GM23338 (cell line): ENCODE results near the gene CDH12. TPM values are rescaled to one million over a fixed set of nuclear protein-coding genes. Genes with fewer than 3 reads are reported as not detected.

Experiments used
- ATAC-seq: fragments of 200-7000 bp; cut with Tn5 transposase; 3 replicates; pipeline ENCODE4 v1.9.1; 2020
- DNase-seq: peaks from one replicate; pipeline ENCODE4 v3.0.0-alpha.2; 2015; ENCODE audit warnings: low spot score
- H2AFZ ChIP-seq: fragments of 200-600 bp; sonication (generic); 2 replicates; pipeline ENCODE4 v1.8.0; 2016; ENCODE audit warnings: antibody characterized with exemption, mild to moderate bottlenecking, moderate library complexity
- H3F3A ChIP-seq: fragments of 200-600 bp; sonication (generic); replicated peaks from 2 replicates; pipeline ENCODE4 v1.8.0; 2017; ENCODE audit warnings: antibody characterized with exemption, mixed run types, low read depth
- H3K27ac ChIP-seq: fragments of 200-600 bp; sonication (generic); 2 replicates; pipeline ENCODE4 v1.6.1; 2016; ENCODE audit warnings: low read depth
- H3K27me3 ChIP-seq: fragments of 200-600 bp; sonication (generic); 2 replicates; pipeline ENCODE4 v1.8.0; 2016; ENCODE audit warnings: mild to moderate bottlenecking, mixed run types, moderate library complexity; ENCODE audit not compliant: insufficient read depth
- H3K36me3 ChIP-seq: fragments of 200-600 bp; sonication (generic); 2 replicates; pipeline ENCODE4 v1.8.0; 2016; ENCODE audit warnings: mild to moderate bottlenecking; ENCODE audit not compliant: insufficient read depth
- H3K4me1 ChIP-seq: fragments of 200-600 bp; sonication (generic); 2 replicates; pipeline ENCODE4 v1.8.0; 2016; ENCODE audit warnings: mild to moderate bottlenecking, moderate library complexity; ENCODE audit not compliant: insufficient read depth
- H3K4me2 ChIP-seq: fragments of 200-600 bp; sonication (generic); 2 replicates; pipeline ENCODE4 v1.7.1; 2017; ENCODE audit warnings: mixed run types
- H3K4me3 ChIP-seq: fragments of 200-600 bp; sonication (generic); 2 replicates; pipeline ENCODE4 v1.6.1; 2016; ENCODE audit warnings: mixed run types
- H3K79me2 ChIP-seq: fragments of 200-600 bp; sonication (generic); replicated peaks from 2 replicates; pipeline ENCODE4 v1.8.0; 2017; ENCODE audit warnings: mild to moderate bottlenecking; ENCODE audit not compliant: insufficient read depth
- H3K9me2 ChIP-seq: fragments of 200-600 bp; sonication (generic); 2 replicates; pipeline ENCODE4 v1.8.0; 2017; ENCODE audit not compliant: insufficient read depth
- H4K20me1 ChIP-seq: fragments of 200-600 bp; sonication (generic); replicated peaks from 2 replicates; pipeline ENCODE4 v1.8.0; 2017; ENCODE audit warnings: mild to moderate bottlenecking; ENCODE audit not compliant: insufficient read depth
- H3K27ac Mint-ChIP-seq: 2 replicates; pipeline ENCODE4 v1.8.0; 2020; ENCODE audit warnings: inconsistent platforms, mild to moderate bottlenecking, moderate library complexity, mixed read lengths
- H3K27me3 Mint-ChIP-seq: 3 replicates; pipeline ENCODE4 v1.8.0; 2022; ENCODE audit warnings: low read depth, mild to moderate bottlenecking, moderate library complexity, mixed read lengths, inconsistent platforms; ENCODE audit not compliant: insufficient read depth, poor library complexity
- H3K36me3 Mint-ChIP-seq: 3 replicates; pipeline ENCODE4 v1.8.0; 2021; ENCODE audit warnings: low read depth, mild to moderate bottlenecking, inconsistent platforms, moderate library complexity, mixed read lengths
- H3K4me1 Mint-ChIP-seq: 3 replicates; pipeline ENCODE4 v1.8.0; 2020; ENCODE audit warnings: mild to moderate bottlenecking, inconsistent platforms, mixed read lengths
- H3K4me3 Mint-ChIP-seq: 3 replicates; pipeline ENCODE4 v1.8.0; 2021; ENCODE audit warnings: moderate library complexity, mild to moderate bottlenecking, inconsistent platforms, mixed read lengths
- H3K9me3 Mint-ChIP-seq: 3 replicates; pipeline ENCODE4 v1.8.0; 2020; ENCODE audit warnings: moderate library complexity, mild to moderate bottlenecking, inconsistent platforms, mixed read lengths
- CTCF ChIP-seq, 2 experiments: fragments of 200-600 bp in 1 of 2; sonication (generic) in 1 of 2; conservative IDR thresholded peaks; 2 replicates each; pipeline versions ENCODE4 v1.5.1 to v1.6.1; 2016 to 2017; ENCODE audit warnings: antibody characterized with exemption in 2 of 2, low read depth in 2 of 2, mild to moderate bottlenecking in 2 of 2, moderate library complexity in 1 of 2
- ETS1 ChIP-seq: IDR thresholded peaks from 2 replicates; pipeline ENCODE4 v1.6.1; 2016; ENCODE audit warnings: antibody characterized with exemption
- EZH2 ChIP-seq: fragments of 200-600 bp; sonication (generic); IDR thresholded peaks from one replicate; pipeline ENCODE4 v1.8.0; 2017; ENCODE audit warnings: antibody characterized with exemption, mild to moderate bottlenecking, low read depth; ENCODE audit not compliant: unreplicated experiment
- JUNB ChIP-seq: IDR thresholded peaks from one replicate; pipeline ENCODE4 v1.6.1; 2016; ENCODE audit warnings: antibody characterized with exemption; ENCODE audit not compliant: unreplicated experiment
- STAT1 ChIP-seq: IDR thresholded peaks from one replicate; pipeline ENCODE4 v1.6.1; 2016; ENCODE audit warnings: antibody characterized with exemption; ENCODE audit not compliant: unreplicated experiment
- ZNF331 ChIP-seq: fragments of 250-450 bp; sonication (Bioruptor Pico); IDR thresholded peaks from 2 replicates; pipeline ENCODE4 v1.5.0; 2020; ENCODE audit warnings: low read depth, mild to moderate bottlenecking, moderate library complexity
- ZNF462 ChIP-seq: fragments of 250-450 bp; sonication (Bioruptor Pico); IDR thresholded peaks from 2 replicates; pipeline ENCODE4 v1.5.0; 2020; ENCODE audit warnings: mild to moderate bottlenecking, moderate library complexity
- polyA plus RNA-seq: library from polyadenylated mRNA; unstranded; fragments of >200 nt; fragmentation: Nextera tagmentation; extraction: Ambion mirVana; gene quantifications from 2 replicates; pipeline ENCODE4 v1.2.1, GENCODE V29; 2016
- total RNA-seq: library from RNA; depleted of rRNA; stranded (reverse); fragments of >200 nt; shearing (Covaris generic); gene quantifications from 2 replicates; pipeline ENCODE4 v1.2.3, GENCODE V29; 2014

Gene CDH12
- total and polyA plus RNA-seq, 2 experiments from 2014 or later, result not detected

- TF ChIP-seq ZNF462, result no peak
Measured at GRCh38 chr5:22554475-22554874, 298.7 kb downstream of the CDH12 start (continued).

- H3K9me3 Mint-ChIP-seq, result no peaks in the 10 kb centered on the region
- H3K27ac Mint-ChIP-seq, result no peak overlapping the region; the same call in 1 of the 2 replicates
- no peaks in the 10 kb centered on the region for H3K27me3 ChIP-seq
- TF ChIP-seq ZNF331 (no peak), JUNB (no peak), CTCF (conservative IDR thresholded peaks at IDR 0.05; ENCODE audit: low read depth in 2 of 2) (no peak), STAT1 (no peak), EZH2 (no peak), ETS1 (no peak)
Measured at GRCh38 chr5:22549876-22550671, 303.1 kb downstream of the CDH12 start.

More at GRCh38 chr5:22549876-22550671, 303.1 kb downstream of the CDH12 start:
- no peak overlapping the region for H3K27ac ChIP-seq
- H3K36me3 ChIP-seq, result no peaks in the 10 kb centered on the region
- no peak for ATAC-seq
- H3K79me2 ChIP-seq, result no peaks in the 10 kb centered on the region
- no peaks in the 10 kb centered on the region for H3K4me1 ChIP-seq
- Mint-ChIP-seq H3K4me1 (no peaks in the 10 kb centered on the region), H3K27me3 (peaks cover 2% of the 10 kb centered on the region), H3K36me3 (no peaks in the 10 kb centered on the region), H3K4me3 (no peak overlapping the region)
- H4K20me1 ChIP-seq, result no peaks in the 10 kb centered on the region
- no peak for DNase-seq
- no peaks in the 10 kb centered on the region for H3F3A ChIP-seq
- H3K9me2 ChIP-seq, result no peaks in the 10 kb centered on the region
- H3K4me2 ChIP-seq, result no peak overlapping the region
- no peak overlapping the region for H3K4me3 ChIP-seq
- no peak overlapping the region for H2AFZ ChIP-seq
